ENCODE results near the gene SNTB2. TPM values are rescaled to one million over a fixed set of nuclear protein-coding genes. Genes with fewer than 3 reads are reported as not detected.

SNTB2 gene
- total and polyA plus RNA-seq, 9 of the 15 experiments (the other 6 are each of a cell fraction or from before 2014, with no cell fraction given): 1.2 to 13.7 (median 5.7) TPM

- TF ChIP-seq MTA2 (IDR thresholded peaks at IDR 0.05; ENCODE audit: low read depth) (peak; percentile 70), ZEB2 (IDR thresholded peaks at IDR 0.05) (0 out of 2 replicates have a peak, but pooled peaks have one; percentile 19), PRMT5 (CRISPR knock-in tag; IDR thresholded peaks at IDR 0.05) (no peak), JUND (IDR thresholded peaks at IDR 0.05; ENCODE audit: borderline replicate concordance, low read depth, low read length) (peak; percentile 51; the same call in 1 of the 2 replicates), JUND (tag; IDR thresholded peaks at IDR 0.05; ENCODE audit: borderline replicate concordance, low read depth, low read length) (no peak; the same call in 2 of the 3 replicates), NFIC (IDR thresholded peaks at IDR 0.05) (0 out of 2 replicates have a peak, but pooled peaks have one; percentile 37), C11orf30 (IDR thresholded peaks at IDR 0.05; ENCODE audit: low read depth) (peak; percentile 73), NCOR1 (IDR thresholded peaks at IDR 0.05) (peak; percentile 82), ZNF354B (CRISPR knock-in tag; IDR thresholded peaks at IDR 0.05) (no peak), DPF2 (IDR thresholded peaks at IDR 0.05) (peak; percentile 91), TAL1 (IDR thresholded peaks at IDR 0.05) (peak; percentile 90), CC2D1A (IDR thresholded peaks at IDR 0.05) (peak; percentile 16; the same call in 1 of the 2 replicates), GATAD2B (IDR thresholded peaks at IDR 0.05; ENCODE audit: borderline replicate concordance) (0 out of 2 replicates have a peak, but pooled peaks have one; percentile 32), EP400 (IDR thresholded peaks at IDR 0.05) (0 out of 2 replicates have a peak, but pooled peaks have one; percentile 26), TCFL5 (CRISPR knock-in tag; conservative IDR thresholded peaks at IDR 0.05) (no peak), STAT5A (IDR thresholded peaks at IDR 0.05; ENCODE audit: borderline replicate concordance, low read length) (0 out of 2 replicates have a peak, but pooled peaks have one; percentile 30), RFX1 (IDR thresholded peaks at IDR 0.05) (no peak), RCOR1 (IDR thresholded peaks at IDR 0.05; ENCODE audit: borderline replicate concordance in 1 of 2, low read depth in 2 of 2, low read length in 2 of 2) (peak in 1 of 2 experiments; percentile 78; a peak in 2 of 4 replicates), TCF3 (CRISPR knock-in tag; IDR thresholded peaks at IDR 0.05) (peak; percentile 81), SMARCA4 (IDR thresholded peaks at IDR 0.05) (peak; percentile 87), ZNF174 (CRISPR knock-in tag; IDR thresholded peaks at IDR 0.05) (no peak), TRIM24 (IDR thresholded peaks at IDR 0.05) (peak; percentile 51 to 59; a peak in 2 of 4 replicates), EP300 (IDR thresholded peaks at IDR 0.05; ENCODE audit: low read length) (peak; percentile 74; the same call in 1 of the 2 replicates), JUN (IDR thresholded peaks at IDR 0.05; ENCODE audit: borderline replicate concordance, low read depth, low read length) (no peak), JUN (CRISPR knock-in tag; IDR thresholded peaks at IDR 0.05; ENCODE audit: borderline replicate concordance) (no peak), CBFA2T3 (IDR thresholded peaks at IDR 0.05) (peak; percentile 93)
- TF ChIP-seq, protein P1, sequence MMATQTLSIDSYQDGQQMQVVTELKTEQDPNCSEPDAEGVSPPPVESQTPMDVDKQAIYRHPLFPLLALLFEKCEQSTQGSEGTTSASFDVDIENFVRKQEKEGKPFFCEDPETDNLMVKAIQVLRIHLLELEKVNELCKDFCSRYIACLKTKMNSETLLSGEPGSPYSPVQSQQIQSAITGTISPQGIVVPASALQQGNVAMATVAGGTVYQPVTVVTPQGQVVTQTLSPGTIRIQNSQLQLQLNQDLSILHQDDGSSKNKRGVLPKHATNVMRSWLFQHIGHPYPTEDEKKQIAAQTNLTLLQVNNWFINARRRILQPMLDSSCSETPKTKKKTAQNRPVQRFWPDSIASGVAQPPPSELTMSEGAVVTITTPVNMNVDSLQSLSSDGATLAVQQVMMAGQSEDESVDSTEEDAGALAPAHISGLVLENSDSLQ (IDR thresholded peaks at IDR 0.05): peak; percentile 82
- TF ChIP-seq, protein P2, sequence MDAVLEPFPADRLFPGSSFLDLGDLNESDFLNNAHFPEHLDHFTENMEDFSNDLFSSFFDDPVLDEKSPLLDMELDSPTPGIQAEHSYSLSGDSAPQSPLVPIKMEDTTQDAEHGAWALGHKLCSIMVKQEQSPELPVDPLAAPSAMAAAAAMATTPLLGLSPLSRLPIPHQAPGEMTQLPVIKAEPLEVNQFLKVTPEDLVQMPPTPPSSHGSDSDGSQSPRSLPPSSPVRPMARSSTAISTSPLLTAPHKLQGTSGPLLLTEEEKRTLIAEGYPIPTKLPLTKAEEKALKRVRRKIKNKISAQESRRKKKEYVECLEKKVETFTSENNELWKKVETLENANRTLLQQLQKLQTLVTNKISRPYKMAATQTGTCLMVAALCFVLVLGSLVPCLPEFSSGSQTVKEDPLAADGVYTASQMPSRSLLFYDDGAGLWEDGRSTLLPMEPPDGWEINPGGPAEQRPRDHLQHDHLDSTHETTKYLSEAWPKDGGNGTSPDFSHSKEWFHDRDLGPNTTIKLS (IDR thresholded peaks at IDR 0.05; ENCODE audit: borderline replicate concordance, low read depth): no peak
- TF ChIP-seq, protein P3, sequence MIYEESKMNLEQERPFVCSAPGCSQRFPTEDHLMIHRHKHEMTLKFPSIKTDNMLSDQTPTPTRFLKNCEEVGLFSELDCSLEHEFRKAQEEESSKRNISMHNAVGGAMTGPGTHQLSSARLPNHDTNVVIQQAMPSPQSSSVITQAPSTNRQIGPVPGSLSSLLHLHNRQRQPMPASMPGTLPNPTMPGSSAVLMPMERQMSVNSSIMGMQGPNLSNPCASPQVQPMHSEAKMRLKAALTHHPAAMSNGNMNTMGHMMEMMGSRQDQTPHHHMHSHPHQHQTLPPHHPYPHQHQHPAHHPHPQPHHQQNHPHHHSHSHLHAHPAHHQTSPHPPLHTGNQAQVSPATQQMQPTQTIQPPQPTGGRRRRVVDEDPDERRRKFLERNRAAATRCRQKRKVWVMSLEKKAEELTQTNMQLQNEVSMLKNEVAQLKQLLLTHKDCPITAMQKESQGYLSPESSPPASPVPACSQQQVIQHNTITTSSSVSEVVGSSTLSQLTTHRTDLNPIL (CRISPR knock-in tag; IDR thresholded peaks at IDR 0.05): no peak
- TF ChIP-seq, protein P4, sequence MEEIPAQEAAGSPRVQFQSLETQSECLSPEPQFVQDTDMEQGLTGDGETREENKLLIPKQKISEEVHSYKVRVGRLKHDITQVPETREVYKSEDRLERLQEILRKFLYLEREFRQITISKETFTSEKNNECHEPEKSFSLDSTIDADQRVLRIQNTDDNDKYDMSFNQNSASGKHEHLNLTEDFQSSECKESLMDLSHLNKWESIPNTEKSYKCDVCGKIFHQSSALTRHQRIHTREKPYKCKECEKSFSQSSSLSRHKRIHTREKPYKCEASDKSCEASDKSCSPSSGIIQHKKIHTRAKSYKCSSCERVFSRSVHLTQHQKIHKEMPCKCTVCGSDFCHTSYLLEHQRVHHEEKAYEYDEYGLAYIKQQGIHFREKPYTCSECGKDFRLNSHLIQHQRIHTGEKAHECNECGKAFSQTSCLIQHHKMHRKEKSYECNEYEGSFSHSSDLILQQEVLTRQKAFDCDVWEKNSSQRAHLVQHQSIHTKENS (CRISPR knock-in tag; IDR thresholded peaks at IDR 0.05): no peak
These were observed 80.7 kb downstream of the SNTB2 start (continued) for GRCh38 chr16:69267633-69268032.

Measured in K562 (cell line).